Activated CD4-positive, alpha-beta T cell treated with anti-CD3 and anti-CD28 coated beads, Interleukin-2, amount 50 U/mL, for 4 hours (primary cell): ENCODE results near the gene KRTAP10-6.
"Not testable (repeated sequence)": the region's sequence is repeated elsewhere in the genome, so short reads cannot be mapped to it uniquely, and the experiment has no call there.

ENCODE experiments used
- DNase-seq, 2 experiments: peaks; one replicate each; pipeline ENCODE4 v3.0.0-alpha.2; 2020

The KRTAP10-6 gene

DNA sequence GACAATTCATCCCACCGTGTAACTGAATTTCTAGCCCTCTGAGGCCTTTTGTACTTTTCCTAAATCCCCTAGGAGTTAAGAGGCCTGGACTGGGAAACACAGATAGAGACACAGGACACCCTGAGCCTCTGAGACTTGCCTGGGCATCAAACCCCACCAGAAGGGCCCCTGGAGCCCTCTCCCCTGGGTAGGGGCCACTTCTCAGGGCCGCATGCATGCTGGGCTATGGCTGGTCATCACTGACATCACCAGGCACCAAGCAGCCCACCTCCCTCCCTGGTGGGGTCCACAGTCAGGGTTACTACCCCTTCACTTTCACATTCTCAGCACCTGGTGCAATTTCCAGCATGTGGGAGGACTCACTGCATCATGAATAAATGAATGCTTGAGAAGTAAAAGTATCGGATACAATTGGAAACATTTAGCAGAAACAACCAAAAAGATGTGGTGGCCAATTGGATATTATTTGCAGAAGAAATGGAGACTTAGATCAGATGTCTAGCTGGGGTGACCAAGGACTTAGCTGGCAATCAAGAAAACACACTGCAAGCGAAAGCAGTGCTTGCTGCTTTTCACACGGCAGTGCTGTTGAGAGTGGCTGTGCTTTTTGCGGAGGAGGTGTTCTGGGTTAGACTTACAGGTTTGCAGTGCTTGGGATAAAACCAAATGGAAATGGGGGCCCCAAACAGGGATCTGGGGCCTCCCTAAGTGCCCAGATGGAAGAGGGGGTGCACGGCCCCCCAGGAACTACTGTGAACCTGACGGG lies 7.1 kb upstream of the KRTAP10-6 start:
- no peak for DNase-seq

DNA sequence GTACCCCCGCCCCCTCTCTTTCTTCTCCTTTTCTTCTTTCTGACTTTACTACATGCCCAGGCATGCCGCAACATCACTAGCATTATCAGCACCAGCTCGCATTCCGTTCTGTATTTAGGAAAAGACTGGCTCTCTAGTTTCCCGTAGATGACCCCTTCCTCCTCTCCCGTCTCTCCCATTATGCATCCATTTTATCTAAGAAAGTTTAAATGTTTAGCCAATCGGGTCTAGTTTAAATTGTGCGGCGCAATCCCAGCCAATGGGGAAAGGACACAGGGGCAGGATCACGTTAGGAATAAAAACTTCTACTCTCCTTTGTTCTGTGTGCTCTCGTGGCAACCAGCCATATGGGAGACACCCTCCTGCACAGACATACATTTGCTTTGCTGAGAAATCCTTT lies 5.8 kb upstream of the KRTAP10-6 start:
- no peak for DNase-seq

DNA sequence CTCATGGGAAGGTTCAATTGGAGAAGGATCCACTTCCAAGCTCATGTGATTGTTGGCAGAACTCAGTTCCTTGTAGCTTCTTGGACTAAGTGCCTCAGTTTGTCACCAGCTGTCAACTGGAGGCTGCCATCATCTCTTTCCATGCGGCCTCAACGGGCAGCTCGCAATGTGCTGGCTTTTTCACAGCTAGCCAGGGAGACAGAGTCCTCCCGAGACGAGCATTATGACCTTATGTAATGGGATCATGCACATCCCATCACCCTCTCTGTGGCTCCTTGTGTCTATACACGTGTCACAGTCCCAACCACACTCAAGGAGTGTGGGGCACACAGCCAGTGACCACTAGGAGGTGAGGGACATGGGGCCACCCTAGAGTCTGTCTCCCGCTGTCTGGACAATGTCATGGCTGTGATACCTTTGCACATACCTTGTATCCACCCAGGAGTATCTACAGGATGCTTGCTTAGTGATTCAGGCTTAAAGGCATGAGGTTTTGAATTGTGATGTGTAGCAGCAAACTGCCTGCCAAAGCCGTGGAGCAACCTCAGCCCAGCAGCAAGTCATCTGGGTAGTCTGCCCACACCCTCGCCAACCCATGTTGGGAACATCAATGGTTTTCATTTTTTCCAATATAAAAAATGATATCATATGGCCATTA lies 3.9 kb upstream of the KRTAP10-6 start:
- no peak for DNase-seq

DNA sequence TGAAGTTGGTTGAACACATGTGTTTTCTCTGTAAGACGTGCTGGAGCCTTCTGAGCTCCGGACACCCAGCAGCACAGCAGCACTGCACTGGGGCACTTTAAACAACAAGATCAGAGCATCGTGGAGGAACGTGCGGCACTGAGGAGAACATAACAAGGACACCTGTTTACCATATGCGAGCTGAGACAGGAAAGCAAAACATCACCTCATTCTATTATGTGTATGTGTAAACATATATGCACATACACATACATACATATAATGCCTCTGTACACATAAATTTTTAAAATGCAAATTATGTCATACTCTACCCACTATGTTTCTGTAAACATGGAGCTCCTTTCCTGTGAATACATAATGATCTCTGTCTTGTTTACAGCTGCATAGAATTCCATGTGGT lies 3.2 kb upstream of the KRTAP10-6 start:
- no peak for DNase-seq

DNA sequence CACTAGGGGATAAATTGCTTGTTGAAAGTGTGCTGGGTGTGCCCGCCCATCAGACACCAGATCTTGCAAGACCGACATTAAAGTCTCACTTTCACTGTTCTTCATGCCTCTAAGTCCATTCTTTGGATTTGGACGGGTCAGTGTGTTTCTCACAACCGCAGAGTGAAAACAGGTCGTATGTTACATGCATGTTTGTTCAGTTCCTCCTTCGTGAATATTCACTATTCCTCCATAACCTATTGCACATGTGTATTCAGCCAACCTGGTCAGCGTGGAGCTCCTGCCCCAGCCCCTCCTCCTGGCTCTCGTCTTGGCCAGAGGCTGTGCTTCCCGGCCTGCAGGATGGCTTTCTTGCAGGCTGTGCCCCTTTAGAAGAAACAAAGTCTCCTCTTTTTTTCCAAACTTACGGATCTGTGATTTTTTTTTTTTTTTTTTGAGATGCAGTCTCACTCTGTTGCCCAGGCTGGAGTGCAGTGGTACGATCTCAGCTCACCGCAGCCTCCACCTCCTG lies 2.2 kb upstream of the KRTAP10-6 start:
- DNase-seq: no peak

DNA sequence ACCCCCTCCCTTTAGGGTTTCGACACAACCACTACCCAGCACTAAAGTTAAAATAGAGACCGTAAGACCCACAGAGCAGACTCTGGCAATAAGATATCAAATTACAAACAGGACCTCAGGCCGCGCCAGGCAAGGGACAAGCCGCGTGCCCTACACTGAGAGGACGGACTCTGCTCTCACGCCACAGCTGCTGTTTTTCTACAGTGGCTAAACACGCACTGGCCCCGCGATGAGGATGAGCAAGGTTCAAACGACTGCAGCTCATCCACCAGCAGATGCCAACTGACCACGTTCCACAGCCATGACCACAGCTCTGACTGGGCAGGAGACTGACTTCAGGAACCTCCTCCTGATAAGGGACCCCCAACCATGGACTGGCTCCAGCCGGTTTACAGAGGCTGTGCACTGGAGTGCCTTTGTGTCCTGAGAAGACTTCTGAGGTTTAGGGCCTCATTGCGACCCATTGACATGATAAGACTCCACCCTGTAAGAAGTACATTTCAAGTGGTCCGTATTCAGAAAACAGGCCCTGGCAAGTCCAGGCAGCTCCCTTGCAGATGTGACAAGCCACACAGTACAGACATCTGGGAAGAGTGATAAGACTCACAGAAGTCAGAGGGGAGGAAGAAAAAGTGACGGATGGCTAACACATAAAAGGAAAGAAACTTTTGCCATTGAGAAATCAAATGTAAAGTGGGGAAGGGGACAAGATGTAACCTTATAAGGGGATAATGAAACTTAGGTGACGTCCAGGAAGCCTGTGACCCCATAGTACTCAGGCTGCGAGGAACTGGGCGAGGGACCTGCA lies 1.5 kb upstream of the KRTAP10-6 start:
- DNase-seq: no peak

DNA sequence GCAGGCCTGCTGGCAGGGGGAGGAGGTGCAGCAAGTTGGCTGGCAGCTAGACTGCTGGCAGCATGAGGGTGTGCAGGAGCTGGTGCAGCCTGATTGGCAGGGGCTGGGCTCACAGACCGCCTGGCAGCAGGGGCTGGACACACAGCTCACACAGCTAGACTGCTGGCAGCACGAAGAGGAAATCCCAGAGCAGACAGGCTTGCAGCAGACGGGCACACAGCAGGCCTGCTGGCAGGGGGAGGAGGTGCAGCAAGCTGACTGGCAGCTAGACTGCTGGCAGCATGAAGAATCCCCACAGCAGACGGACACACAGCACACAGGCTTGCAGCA lies 539 bp downstream of the KRTAP10-6 start:
- not testable (repeated sequence) for DNase-seq

DNA sequence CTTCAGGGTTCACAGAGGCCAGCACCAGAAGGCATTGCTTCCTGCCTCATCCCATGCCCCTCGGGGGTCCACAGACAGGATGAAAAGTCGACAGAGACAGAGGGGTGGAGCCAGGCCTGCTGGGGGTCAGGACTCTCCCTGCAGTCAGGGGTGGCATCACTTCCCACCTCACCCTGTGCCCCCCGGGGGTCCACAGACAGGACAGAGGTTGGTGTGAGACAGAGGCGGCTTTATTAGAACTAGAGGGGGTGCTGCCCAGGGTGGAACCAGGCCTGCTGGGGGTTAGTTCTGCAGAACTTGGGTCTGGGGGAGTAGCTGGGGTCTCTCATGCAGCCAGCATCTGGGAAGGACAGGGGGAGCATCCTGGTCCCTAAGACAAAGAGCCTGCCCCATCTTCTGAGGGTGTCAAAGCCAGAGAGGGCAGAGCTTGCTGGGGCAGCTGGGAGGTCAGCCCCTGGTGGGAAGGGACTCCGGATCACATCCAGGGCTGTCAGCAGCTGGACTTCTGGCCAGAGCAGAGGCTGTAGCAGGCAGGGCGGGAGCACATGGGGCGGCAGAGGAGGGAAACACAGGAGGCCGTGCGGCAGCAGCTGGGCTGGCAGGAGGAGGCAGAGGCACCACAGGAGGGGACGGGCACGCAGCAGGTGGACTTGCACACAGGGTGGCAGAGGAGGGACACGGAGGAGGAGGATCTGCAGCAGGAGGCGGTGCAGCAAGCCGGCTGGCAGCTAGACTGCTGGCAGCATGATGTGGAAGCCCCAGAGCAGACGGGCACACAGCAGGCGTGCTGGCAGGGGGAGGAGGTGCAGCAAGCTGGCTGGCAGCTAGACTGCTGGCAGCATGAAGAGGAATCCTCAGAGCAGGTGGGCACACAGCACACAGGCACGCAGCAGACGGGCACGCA lies 1.2 kb downstream of the KRTAP10-6 start:
- DNase-seq: not testable (repeated sequence)

DNA sequence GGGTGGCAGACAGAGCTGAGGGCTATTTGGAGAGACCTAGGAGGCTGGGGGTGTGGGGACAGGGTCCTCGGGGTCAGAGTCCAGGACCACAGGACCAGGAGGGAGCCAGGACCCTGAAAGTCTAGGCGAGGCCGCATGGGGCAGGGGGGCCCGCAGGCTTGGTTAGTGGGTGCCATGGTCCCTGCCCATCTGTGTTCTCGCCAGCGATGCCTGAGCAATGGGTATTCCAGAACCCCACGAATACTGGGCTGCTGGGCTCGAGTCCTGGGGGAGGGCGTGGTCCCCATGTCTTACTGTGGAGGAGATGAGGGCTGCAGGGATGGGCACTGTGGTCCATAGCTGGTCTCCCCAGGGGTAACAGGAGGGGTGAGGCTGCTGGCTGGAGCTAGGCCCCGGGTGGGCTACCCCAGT lies 2.0 kb downstream of the KRTAP10-6 start:
- DNase-seq: no peak

DNA sequence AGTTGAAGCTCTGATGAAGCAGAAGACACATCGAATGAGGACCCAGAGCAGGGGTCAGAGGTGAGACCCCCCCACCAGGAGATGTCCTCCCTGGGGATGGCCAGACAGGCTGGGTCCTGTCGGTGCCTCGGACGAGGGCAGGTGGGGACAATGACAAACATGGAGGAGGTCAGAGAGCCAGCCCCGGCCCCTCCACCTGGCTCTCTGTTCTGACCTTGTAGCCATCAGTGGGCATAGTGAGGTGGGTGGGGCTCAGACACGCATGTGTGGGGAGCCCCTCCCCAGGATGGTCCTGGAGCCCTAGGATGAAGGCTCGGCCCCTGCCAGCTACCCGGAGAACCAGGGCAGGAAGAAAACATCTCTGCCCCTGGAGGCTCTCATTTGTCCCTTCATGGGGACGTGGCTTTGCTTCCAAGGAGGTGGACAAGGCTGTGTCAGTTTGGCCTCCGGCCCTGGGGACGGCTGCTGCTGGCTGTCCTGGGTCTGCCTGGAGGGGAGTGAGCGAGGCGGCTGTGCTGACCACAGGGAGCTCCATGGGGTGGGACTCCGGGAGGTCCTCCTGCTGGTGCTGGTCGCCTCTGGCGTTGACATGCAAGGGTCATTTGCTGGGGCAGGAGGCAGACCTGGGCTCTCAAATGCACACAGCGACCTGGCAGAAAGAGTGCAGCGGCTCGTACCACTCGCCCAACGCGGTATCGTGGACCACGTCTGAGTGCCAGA lies 2.6 kb downstream of the KRTAP10-6 start:
- DNase-seq: no peak

DNA sequence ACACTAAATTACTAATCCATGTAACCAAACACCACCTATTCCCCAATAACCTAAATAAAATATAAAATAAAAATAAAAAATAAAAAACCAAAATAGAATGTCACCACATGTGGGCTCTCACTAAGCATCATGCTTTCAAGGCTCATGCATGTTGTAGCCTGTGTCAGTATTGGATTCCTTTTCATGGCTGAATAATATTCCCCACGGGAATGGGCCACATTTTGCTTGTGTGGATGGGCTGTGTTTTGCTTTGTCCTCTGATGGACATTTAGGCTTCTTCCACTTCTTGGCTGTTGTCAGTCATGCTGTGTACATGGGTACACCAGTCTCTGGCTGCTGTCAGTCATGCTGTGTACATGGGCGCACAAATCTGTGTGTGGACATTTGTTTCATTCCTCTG lies 3.2 kb downstream of the KRTAP10-6 start:
- no peak for DNase-seq

DNA sequence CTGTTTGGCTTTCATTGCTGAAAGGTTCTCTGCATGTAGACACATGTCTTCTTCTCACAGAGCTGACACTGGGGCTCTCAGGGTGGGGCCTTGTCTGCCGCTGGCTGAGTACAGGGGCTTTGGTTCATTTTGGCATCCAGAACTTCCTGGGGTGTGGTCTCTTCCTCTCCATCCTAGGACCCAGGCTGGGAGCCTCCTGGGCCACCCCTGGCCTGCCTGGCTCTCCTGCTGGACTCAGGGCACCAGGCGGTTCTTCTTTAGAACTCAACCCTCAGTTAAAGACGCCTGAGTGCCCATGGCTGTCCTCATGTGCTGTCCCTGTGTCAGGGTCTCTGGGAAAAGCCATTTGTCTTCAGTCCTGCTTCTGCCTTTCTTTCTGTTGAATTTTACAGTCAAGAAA lies 6.4 kb downstream of the KRTAP10-6 start:
- no peak for DNase-seq

DNA sequence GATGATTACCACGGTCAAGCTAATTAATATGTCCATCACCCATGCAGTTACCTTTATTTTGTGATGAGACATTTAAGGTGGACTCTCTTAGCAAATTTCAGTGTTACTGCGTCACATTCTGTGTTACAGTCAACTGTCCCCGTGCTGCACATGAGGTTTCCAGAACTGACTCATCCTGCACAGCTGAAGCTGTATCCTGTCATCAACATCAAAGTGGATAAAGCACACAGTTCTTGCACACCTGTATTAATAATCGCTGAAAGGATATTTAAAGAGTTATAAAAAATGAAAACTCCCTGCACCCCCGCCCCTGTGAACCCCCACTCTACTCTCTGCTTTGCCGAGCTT lies 8.5 kb downstream of the KRTAP10-6 start:
- peak; percentile 21 to 34 for DNase-seq

DNA sequence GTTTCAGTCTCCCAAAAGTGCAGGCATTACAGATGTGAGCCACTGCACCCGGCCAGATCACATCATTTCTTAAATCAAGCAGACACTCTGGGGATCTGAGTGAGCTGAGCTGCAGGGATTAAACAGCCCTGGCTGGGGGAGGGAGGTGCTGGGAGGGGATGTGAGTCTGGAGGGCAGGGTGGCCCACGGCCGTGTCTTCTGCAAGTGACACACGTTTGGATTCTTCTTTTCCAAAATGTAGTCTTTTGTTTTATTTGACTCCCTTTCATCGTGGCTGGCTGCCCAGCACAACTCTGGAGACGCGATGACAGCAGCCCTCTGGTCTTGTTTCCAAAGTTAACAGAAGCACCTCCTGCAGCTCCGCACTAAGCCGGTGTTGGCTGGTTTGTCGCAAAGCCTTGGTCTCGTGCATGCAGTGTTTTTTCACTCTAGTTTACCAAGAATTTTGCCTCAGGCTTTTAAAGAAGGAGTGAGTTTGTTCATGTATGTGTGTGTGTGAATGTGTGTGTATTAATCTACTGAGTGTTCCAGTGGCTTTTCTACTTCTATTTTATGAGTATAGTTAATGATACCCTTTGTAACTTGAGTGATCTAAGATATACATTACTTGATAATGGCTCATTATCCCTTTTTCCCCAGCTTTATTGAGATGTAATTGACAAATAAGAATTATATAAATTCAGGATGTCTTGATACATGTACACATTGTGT lies 9.1 kb downstream of the KRTAP10-6 start:
- DNase-seq: no peak

DNA sequence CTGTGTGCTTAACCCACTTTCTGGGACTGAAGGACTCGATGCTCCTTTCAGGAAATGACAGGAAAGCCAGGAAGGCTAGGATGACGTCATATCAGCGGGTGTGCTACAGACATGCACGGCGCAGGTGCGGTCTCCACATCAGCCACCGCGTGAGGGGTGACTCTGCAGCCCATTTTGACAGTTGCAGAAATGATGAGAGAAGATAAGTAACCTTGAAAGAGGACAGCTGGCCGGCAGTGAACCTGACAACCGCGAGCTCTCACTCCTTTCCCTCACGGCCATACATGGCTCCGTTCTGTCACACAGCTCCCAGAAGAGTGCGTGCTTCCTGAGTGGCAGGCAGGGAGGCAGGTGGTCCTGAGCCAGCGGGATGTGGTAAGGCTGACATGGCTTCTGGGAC lies 10.2 kb downstream of the KRTAP10-6 start:
- DNase-seq: no peak

DNA sequence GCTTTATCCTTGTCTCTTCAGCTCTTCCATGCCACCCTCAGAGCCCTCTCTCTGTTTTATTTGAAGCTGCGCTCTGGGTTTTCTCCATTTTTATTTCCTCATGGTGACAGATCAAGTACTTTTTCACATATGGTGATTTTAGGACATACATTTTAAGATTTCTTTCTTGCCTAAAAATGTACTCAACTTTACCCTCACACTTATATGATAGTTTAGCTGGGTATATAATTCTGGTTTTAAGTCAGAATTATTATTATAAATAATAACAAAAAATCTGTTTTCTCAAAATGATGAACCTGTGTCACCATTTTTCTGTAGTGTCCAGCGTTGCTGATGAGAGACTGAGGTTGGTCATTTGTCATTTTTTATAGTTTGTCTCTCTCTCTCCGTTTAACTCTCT lies 11.1 kb downstream of the KRTAP10-6 start:
- DNase-seq: no peak

DNA sequence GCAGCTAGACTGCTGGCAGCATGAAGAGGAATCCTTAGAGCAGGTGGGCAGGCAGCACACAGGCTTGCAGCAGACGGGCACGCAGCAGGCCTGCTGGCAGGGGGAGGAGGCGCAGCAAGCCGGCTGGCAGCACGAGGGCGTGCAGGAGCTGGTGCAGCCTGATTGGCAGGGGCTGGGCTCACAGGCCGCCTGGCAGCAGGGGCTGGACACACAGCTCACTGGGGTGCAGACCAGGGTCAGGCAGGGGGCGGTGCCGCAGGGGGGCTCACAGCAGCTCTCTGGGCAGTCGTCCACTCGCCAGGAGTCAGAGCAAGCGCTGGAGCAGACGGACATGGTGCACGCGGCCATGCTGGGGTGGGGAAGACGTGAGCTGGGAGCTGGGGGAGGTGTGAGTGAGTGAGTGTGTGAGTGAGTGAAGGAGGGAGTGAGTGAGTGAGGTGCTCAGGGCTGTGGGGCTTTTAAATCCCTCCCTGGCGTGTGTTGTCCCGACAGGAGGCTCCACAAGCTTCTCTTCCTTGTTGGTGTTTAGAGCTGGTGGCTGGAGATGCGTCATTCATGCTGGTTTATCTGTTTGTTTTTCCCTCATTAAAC lies 12.0 kb downstream of the KRTAP10-6 start, which contains the start of gene KRTAP10-5:
KRTAP10-5 (minus strand) TSS at position 374 of the 591 bp plus-strand sequence; CDS start at position 348, 26 bp downstream.
- not testable (repeated sequence) for DNase-seq

DNA sequence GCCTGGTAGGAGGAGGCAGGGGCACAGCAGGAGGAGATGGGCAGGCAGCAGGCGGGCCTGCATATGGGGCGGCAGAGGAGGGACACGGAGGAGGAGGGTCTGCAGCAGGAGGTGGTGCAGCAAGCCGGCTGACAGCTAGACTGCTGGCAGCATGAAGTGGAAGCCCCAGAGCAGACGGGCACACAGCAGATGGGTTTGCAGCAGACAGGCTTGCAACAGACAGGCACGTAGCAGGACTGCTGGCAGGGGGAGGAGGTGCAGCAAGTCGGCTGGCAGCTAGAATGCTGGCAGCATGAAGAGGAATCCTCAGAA lies 12.5 kb downstream of the KRTAP10-6 start:
- DNase-seq: no peak

DNA sequence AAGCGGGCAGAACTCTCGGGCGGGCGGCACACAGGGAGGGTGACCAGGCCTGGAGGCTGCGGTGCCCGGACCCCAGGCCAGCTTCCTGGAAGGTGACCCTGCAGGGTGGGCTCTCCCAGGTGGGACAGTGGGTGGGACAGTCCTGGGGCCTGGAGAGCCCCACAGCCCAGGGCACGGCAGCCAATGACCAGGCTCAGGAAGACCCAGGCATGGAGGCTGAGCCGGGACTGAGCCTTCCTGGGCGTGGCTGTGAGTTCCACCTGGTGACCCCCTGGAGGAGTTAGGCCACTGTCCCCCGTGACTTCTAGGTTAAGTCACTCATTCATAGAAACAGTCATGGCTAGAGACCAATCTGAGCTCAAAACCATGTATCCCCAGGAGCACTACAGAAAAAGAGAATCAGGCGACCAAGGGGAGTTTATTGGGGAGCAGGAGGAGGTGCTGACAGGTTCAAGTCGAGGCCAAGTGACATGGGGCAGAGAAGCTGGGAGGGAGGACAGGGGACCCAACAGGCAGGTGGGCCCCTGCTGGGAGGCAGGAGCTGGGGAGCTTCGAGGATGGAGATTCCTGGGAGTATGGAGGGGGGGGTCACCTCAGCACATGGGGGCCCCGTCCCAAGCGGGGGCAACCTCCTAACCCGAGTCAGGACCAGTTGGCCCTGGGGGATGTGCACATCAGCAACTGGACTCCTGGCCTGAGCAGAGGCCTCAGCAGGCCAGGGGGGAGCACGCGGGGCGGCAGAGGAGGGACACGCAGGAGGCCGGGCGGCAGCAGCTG lies 13.1 kb downstream of the KRTAP10-6 start:
- no peak for DNase-seq

DNA sequence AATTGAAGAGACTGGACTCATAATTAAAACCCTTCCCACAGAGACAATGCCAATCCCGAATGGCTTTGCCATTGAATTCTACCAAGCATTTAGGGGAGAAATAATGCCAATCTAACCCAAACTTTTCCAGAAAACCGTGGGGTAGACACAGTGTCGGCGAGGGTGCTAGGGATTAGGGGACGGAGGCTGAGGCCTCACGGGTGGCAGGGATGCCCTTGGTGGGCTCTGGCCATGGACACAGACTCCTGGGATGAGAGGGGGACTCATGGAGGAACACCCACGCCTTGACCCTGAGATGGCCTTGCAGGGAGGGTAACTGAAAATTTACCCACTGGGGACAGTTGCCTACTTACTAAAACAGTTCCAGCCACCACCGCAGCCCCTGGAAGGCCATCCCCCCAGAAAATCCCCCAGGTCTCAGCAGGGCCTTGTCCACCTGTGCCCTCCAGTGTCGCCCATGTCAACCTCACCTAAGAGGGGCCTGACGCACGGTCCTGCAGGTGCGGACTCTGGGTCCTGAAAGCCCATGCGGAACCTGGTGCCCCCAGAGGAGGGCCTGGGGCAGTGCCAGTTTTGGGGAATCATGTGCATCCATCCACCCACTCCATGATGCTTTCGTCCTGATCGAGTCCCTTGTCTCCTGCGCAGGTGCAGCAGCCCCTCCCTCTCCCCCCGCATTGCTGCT lies 13.8 kb downstream of the KRTAP10-6 start:
- DNase-seq: no peak
